ENCODE measurements around the gene KLK2.

Gene KLK2

DNA sequence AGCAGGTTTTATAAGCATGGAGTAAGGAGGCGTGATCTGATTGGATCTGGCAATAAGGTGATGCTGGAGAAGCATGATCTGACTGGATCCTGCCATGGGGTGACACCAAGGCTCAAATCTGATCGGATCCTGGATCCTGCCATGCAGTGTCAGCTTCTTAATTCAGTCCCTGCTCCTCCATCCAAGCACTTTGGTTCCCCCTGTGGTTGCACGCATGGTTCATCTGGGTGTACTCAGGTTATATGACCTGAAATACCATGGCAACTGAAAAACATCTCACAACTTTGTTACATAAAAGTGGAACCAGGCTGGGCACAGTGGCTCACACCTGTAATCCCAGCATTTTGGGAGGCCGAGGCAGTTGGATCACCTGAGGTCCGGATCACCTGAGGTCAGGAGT, 55.6 kb downstream of the KLK2 start:
- no peak for DNase-seq

Measured in stimulated activated CD4-positive, alpha-beta T cell treated with anti-CD3 and anti-CD28 coated beads, Interleukin-4, amount 100 ng/mL, for 4 hours (primary cell).